SK-N-MC (cell line): ENCODE results near the gene LRRC4C.

Experiments
- EZH2 ChIP-seq: fragments of 200-600 bp; sonication (generic); IDR thresholded peaks from one replicate; pipeline ENCODE4 v1.6.1; 2017; ENCODE audit warnings: antibody characterized with exemption
- POLR2AphosphoS5 ChIP-seq: IDR thresholded peaks from 2 replicates; pipeline ENCODE4 v1.6.1; 2012; ENCODE audit warnings: mild to moderate bottlenecking, low read depth, low read length, borderline replicate concordance

- TF ChIP-seq EZH2 (no peak), POLR2AphosphoS5 (no peak)
These were observed 1272.8 kb downstream of the LRRC4C start for GRCh38 chr11:40186437-40187263.
